ENCODE data around the gene ZBTB46. TPM values are rescaled to one million over a fixed set of nuclear protein-coding genes. Genes with fewer than 3 reads are reported as not detected.

Gene ZBTB46
- total RNA-seq, 4 donors from 2014 or later: 15.9 to 39.9 (median 27.7) TPM

DNA sequence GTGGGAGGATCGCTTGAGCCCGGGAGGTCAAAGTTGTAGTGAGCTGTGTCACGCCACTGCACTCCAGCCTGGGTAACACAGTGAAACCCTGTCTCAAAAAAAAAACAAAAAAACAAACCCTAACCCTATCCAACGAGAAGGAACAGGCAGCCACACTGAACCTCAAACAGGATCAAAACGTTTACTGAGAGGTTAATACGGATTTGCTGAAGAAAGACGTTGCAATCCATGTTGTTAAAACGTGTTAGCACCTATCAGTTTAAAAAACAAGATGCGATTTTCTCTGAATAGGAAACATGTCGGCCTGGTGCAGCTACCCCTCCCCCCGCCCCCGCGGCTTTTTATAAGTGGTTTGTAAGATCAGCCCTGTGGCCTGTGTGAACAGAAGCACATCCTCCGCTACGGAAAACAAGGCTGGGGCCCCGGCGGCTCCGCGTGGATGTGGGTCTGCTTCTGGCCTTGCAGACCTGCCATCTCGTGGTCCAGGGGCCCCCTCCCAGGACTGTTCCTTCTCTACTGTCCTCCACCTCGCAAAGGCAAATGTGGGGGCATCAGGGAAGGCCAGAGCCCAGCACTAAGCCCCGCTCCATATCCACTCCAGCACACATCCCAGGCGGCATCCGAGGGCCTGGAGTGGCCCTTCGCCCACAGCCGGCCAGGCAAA lies 80.1 kb downstream of the ZBTB46 start:
- H3K4me3 ChIP-seq (replicated peaks in 1 of 3): no peak overlapping the region
- H3K36me3 ChIP-seq: peaks cover 4 to 5% of the 10 kb centered on the region in 2 donors
- H3K27me3 ChIP-seq: no peaks in the 10 kb centered on the region
- intact Hi-C loops (cut with DNase I): no loop called here
- TF ChIP-seq, protein P1, sequence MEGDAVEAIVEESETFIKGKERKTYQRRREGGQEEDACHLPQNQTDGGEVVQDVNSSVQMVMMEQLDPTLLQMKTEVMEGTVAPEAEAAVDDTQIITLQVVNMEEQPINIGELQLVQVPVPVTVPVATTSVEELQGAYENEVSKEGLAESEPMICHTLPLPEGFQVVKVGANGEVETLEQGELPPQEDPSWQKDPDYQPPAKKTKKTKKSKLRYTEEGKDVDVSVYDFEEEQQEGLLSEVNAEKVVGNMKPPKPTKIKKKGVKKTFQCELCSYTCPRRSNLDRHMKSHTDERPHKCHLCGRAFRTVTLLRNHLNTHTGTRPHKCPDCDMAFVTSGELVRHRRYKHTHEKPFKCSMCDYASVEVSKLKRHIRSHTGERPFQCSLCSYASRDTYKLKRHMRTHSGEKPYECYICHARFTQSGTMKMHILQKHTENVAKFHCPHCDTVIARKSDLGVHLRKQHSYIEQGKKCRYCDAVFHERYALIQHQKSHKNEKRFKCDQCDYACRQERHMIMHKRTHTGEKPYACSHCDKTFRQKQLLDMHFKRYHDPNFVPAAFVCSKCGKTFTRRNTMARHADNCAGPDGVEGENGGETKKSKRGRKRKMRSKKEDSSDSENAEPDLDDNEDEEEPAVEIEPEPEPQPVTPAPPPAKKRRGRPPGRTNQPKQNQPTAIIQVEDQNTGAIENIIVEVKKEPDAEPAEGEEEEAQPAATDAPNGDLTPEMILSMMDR (IDR thresholded peaks at IDR 0.05): no peak
- TF ChIP-seq POLR2A (IDR thresholded peaks at IDR 0.05): no peak
- WGBS, 2 donors: 71 to 77% methylated on average over 12 to 26 of the region's 26 CpGs
- H3K4me1 ChIP-seq: peaks cover 9 to 17% of the 10 kb centered on the region in 2 donors
- H3K27ac ChIP-seq: no peak overlapping the region
- no peaks in the 10 kb centered on the region for H3K9me3 ChIP-seq
- DNase-seq: no peak

DNA sequence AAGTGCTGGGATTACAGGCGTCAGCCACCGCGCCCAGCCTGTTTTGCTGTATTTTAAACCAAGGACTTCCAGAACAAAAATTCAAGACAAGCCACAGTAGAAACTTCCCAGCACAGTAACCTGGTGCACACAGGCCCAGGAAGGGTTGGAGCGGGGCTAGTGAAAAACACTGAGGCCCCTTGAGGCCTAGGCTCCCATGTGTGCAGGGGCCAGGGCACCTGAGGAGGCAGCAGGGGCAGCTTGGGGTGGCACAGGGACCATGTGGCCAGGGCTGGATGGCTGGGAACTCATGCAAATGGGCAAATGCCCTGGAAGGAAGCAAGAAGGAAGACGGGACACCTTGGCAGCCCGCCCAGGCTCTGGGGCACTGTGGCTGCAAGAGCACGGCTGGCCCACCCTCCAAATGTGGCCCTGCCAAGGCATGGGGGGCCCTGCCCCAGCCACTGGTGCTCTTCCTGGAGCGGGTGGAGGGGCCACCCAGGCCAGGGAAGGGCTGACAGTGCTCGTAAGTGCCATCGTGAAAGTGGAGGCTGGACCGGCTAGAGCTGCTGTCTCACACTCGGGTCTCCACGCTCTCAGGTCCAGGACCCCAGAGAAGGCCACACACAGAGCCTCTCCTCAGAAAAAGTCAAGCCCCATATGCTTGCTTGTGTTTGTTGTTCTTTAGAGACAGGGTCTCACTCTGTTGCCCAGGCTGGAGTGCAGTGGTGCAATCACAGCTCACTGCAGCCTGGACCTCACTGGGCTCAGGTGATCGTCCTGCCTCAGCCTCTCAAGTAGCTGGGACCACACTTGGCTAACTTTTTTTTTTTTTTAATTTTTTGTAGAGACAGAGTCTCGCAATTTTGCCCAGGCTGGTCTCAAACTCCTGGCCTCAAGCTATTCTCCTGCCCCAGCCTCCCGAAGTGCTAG lies 81.2 kb downstream of the ZBTB46 start:
- H3K9me3 ChIP-seq: no peaks in the 10 kb centered on the region
- no peaks in the 10 kb centered on the region for H3K27me3 ChIP-seq
- WGBS, 2 donors: 90 to 92% methylated on average over 9 to 16 of the region's 16 CpGs
- peaks cover 5 to 7% of the 10 kb centered on the region in 2 donors for H3K36me3 ChIP-seq
- H3K27ac ChIP-seq: no peak overlapping the region
- no peak overlapping the region for H3K4me3 ChIP-seq (replicated peaks in 1 of 3)
- no peak for DNase-seq
- H3K4me1 ChIP-seq: peaks cover 9 to 17% of the 10 kb centered on the region in 2 donors
- intact Hi-C loops (cut with DNase I): no loop called here
- no peak for TF ChIP-seq POLR2A (IDR thresholded peaks at IDR 0.05)
- TF ChIP-seq, protein P1 (IDR thresholded peaks at IDR 0.05): no peak

DNA sequence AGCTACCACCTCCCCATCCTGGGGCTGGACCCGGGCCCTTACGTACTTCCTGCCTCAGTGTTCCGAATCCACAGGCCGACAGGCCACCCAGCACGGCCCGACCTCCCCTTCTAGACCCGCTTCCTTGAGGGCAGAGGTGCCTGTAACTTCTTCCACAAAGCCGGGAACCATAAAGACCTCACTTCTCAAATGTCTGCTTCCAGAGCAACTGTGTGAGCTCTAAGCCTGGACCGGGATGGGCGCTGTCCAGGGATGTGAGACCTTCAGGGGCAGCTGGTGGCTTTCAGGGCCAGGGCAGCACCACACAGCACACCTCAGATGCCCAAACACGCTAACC lies 82.2 kb downstream of the ZBTB46 start:
- peaks cover 9 to 17% of the 10 kb centered on the region in 2 donors for H3K4me1 ChIP-seq
- no peak for DNase-seq
- H3K36me3 ChIP-seq: peaks cover 5 to 7% of the 10 kb centered on the region in 2 donors
- no peak overlapping the region for H3K4me3 ChIP-seq (replicated peaks in 1 of 3)
- no peak for TF ChIP-seq POLR2A (IDR thresholded peaks at IDR 0.05)
- TF ChIP-seq, protein P1 (IDR thresholded peaks at IDR 0.05): no peak
- H3K27ac ChIP-seq: no peak overlapping the region
- intact Hi-C loops (cut with DNase I): no loop called here
- WGBS, 2 donors: 93 to 95% methylated on average over 11 of the region's 11 CpGs
- no peaks in the 10 kb centered on the region for H3K9me3 ChIP-seq
- H3K27me3 ChIP-seq: no peaks in the 10 kb centered on the region

DNA sequence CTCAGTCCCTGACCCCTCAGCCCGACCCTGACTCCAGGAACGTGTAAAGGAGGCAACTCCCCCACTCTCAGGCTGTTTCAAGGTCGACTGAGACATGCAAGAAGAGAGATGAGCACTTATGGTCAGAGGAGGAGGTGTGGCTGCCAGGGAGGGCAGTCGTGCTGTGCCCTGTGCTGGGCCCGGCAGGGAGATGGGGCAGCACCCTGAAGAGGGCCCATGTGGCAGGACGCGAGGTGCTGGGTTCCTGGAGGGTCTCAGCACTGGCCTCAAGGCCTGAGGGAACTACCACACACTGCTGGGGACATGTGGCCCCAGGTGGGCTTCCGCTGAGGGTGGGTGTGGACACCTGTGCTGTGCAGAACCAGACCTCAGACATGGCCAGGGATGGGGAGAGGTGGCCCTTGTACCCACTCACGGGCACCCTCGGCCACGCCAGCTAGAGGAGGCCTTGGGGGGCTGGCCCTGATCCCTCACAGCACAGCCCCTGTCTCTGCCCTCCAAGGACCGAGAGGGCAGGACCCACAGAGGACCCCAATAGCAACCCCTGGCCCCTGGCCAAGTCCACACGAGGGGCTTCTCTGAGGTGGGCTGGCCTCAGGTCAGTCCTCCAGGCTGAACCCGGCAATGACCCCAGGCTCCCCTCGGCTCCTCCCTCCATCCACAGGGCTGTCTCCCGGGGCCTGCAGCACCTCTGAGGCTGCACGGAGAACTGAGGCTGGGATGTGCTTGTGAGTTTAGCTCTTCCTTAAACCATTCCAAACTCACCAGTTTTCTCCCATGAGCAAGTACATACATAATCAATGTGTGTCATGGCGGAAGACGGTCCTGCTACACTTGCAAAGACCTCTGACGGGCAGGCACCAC lies 82.8 kb downstream of the ZBTB46 start:
- intact Hi-C loops (cut with DNase I): no loop called here
- Histone ChIP-seq H3K4me3 (replicated peaks in 1 of 3) (no peak overlapping the region), H3K27ac (no peak overlapping the region), H3K9me3 (no peaks in the 10 kb centered on the region), H3K36me3 (peaks cover 9 to 10% of the 10 kb centered on the region in 2 donors), H3K27me3 (no peaks in the 10 kb centered on the region), H3K4me1 (peaks cover 9 to 16% of the 10 kb centered on the region in 2 donors)
- 79 to 80% methylated on average over 13 to 14 of the region's 20 CpGs for WGBS, 2 donors
- TF ChIP-seq POLR2A (IDR thresholded peaks at IDR 0.05): no peak
- TF ChIP-seq, protein P1 (IDR thresholded peaks at IDR 0.05): no peak
- DNase-seq: no peak

Measured in thyroid gland (tissue), 4 donors.